SK-N-SH (cell line): ENCODE results near the gene RBM20. TPM values are rescaled to one million over a fixed set of nuclear protein-coding genes. Genes with fewer than 3 reads are reported as not detected.

Experiments used
- CTCF ChIA-PET: fragments of 300-600, 350-600 bp; formaldehyde crosslinking; extraction: SDS; loops from one replicate; lab custom pipeline; 2021; lab: Yijun Ruan, JAX
- POLR2A ChIA-PET: fragments of 350-600 bp; sonication (Branson Sonifier 250); formaldehyde crosslinking; extraction: SDS; loops from one replicate; lab custom pipeline; 2020; ENCODE audit warnings: antibody characterized with exemption, inconsistent platforms; lab: Yijun Ruan, JAX
- DNase-seq: peaks from one replicate; pipeline ENCODE4 v3.0.0; 2012
- H2AFZ ChIP-seq: fragments of 200-600 bp; sonication (generic); 2 replicates; pipeline ENCODE4 v1.8.1; 2016; ENCODE audit warnings: antibody characterized with exemption, mild to moderate bottlenecking, low read depth
- H3F3A ChIP-seq: fragments of 200-600 bp; sonication (generic); replicated peaks from 2 replicates; pipeline ENCODE3; 2016; ENCODE audit warnings: antibody characterized with exemption, mild to moderate bottlenecking; ENCODE audit not compliant: insufficient read depth
- H3K27ac ChIP-seq, 2 experiments: fragments of 200-500 bp in 1 of 2; fragments of 200-600 bp in 1 of 2; sonication (Bioruptor generic) in 1 of 2; sonication (generic), shearing (Covaris generic) in 1 of 2; 2 replicates each; pipeline versions ENCODE4 v1.5.1 to v1.6.1; 2014 to 2016; ENCODE audit warnings: low read depth in 2 of 2, inconsistent platforms in 1 of 2, low read length in 1 of 2, mild to moderate bottlenecking in 1 of 2, mixed read lengths in 1 of 2
- H3K27me3 ChIP-seq: fragments of 200-600 bp; sonication (generic), shearing (Covaris generic); 2 replicates; pipeline ENCODE4 v1.6.1; 2016; ENCODE audit warnings: mixed run types; ENCODE audit not compliant: insufficient read depth
- H3K36me3 ChIP-seq, 2 experiments: fragments of 200-500 bp in 1 of 2; fragments of 200-600 bp in 1 of 2; sonication (Bioruptor generic) in 1 of 2; sonication (generic) in 1 of 2; replicated peaks in 1 of 2; 2 replicates each; pipeline versions ENCODE3 to v1.5.1; 2014 to 2016; ENCODE audit warnings: low read length in 1 of 2, mild to moderate bottlenecking in 1 of 2; ENCODE audit not compliant: insufficient read depth in 2 of 2, control insufficient read depth in 1 of 2
- H3K4me1 ChIP-seq, 2 experiments: fragments of 200-500 bp in 1 of 2; fragments of 200-600 bp in 1 of 2; sonication (Bioruptor generic) in 1 of 2; sonication (generic), shearing (Covaris generic) in 1 of 2; 2 replicates each; pipeline versions ENCODE4 v1.5.1 to v1.6.1; 2014 to 2016; ENCODE audit warnings: low read depth in 1 of 2, low read length in 1 of 2, mixed run types in 1 of 2; ENCODE audit not compliant: insufficient read depth in 2 of 2, control insufficient read depth in 1 of 2
- H3K4me2 ChIP-seq: fragments of 200-600 bp; sonication (generic), shearing (Covaris generic); 2 replicates; pipeline ENCODE4 v1.6.1; 2017; ENCODE audit warnings: mixed run types
- H3K4me3 ChIP-seq, 2 experiments: fragments of 200-500 bp in 1 of 2; fragments of 200-600 bp in 1 of 2; sonication (Bioruptor generic) in 1 of 2; sonication (generic), shearing (Covaris generic) in 1 of 2; 2 replicates each; pipeline versions ENCODE4 v1.5.1 to v1.8.1; 2014 to 2016; ENCODE audit warnings: low read depth in 2 of 2, inconsistent platforms in 1 of 2, low read length in 1 of 2, mild to moderate bottlenecking in 1 of 2, mixed read lengths in 1 of 2, moderate library complexity in 1 of 2
- H3K79me2 ChIP-seq: fragments of 200-600 bp; sonication (generic); 2 replicates; pipeline ENCODE4 v1.8.1; 2017; ENCODE audit warnings: mild to moderate bottlenecking; ENCODE audit not compliant: insufficient read depth
- H3K9ac ChIP-seq: fragments of 200-600 bp; sonication (generic); 2 replicates; pipeline ENCODE4 v1.6.1; 2017; ENCODE audit warnings: mixed run types
- H3K9me2 ChIP-seq: fragments of 200-600 bp; sonication (generic); 2 replicates; pipeline ENCODE4 v1.6.1; 2017; ENCODE audit warnings: mixed run types
- H3K9me3 ChIP-seq: fragments of 200-600 bp; sonication (generic); 2 replicates; pipeline ENCODE4 v1.6.1; 2017; ENCODE audit warnings: mixed run types, mild to moderate bottlenecking, moderate library complexity
- H4K20me1 ChIP-seq: fragments of 200-600 bp; sonication (generic); 2 replicates; pipeline ENCODE4 v1.6.1; 2017; ENCODE audit warnings: mild to moderate bottlenecking, mixed run types; ENCODE audit not compliant: insufficient read depth
- CHD2 ChIP-seq: fragments of 150-350 bp; IDR thresholded peaks from 2 replicates; pipeline ENCODE4 v1.6.1; 2018; ENCODE audit warnings: low read length; ENCODE audit not compliant: partially characterized antibody
- EP300 ChIP-seq, 2 experiments: IDR thresholded peaks; 2 replicates each; pipeline versions ENCODE4 v1.4.0 to v1.6.1; 2012; ENCODE audit warnings: borderline replicate concordance in 1 of 2, low read depth in 1 of 2, low read length in 1 of 2
- FOSL2 ChIP-seq: IDR thresholded peaks from 2 replicates; pipeline ENCODE4 v1.4.0; 2012; ENCODE audit warnings: low read depth, mild to moderate bottlenecking, moderate library complexity, borderline replicate concordance
- FOXJ3 ChIP-seq: sonication (generic); formaldehyde crosslinking; IDR thresholded peaks from 2 replicates; pipeline ENCODE4 v1.5.1; 2020; ENCODE audit warnings: mild to moderate bottlenecking, missing genetic modification reagents
- GATA2 ChIP-seq: sonication (generic); formaldehyde crosslinking; IDR thresholded peaks from 2 replicates; pipeline ENCODE4 v1.5.0; 2020; ENCODE audit warnings: mild to moderate bottlenecking, missing genetic modification reagents
- JUND ChIP-seq: IDR thresholded peaks from 2 replicates; pipeline ENCODE4 v1.4.0; 2012
- MEF2A ChIP-seq: IDR thresholded peaks from 2 replicates; pipeline ENCODE4 v1.4.0; 2012; ENCODE audit warnings: low read depth, borderline replicate concordance
- MXI1 ChIP-seq: IDR thresholded peaks from 2 replicates; pipeline ENCODE4 v1.6.1; 2012; ENCODE audit warnings: mild to moderate bottlenecking, low read depth, low read length, improper control_type of control experiment
- NFIC ChIP-seq: IDR thresholded peaks from 2 replicates; pipeline ENCODE4 v1.4.0; 2012; ENCODE audit warnings: borderline replicate concordance
- RAD21 ChIP-seq: IDR thresholded peaks from 2 replicates; pipeline ENCODE4 v1.6.1; 2012; ENCODE audit warnings: mild to moderate bottlenecking, low read length
- RCOR1 ChIP-seq: fragments of 150-350 bp; IDR thresholded peaks from 2 replicates; pipeline ENCODE4 v1.6.1; 2017; ENCODE audit warnings: antibody characterized with exemption, low read length
- RFX5 ChIP-seq: IDR thresholded peaks from 2 replicates; pipeline ENCODE4 v1.6.1; 2012; ENCODE audit warnings: mild to moderate bottlenecking, improper control_type of control experiment, low read length
- SIN3A ChIP-seq: IDR thresholded peaks from 2 replicates; pipeline ENCODE4 v1.6.1; 2012; ENCODE audit warnings: low read depth, mild to moderate bottlenecking, low read length, moderate library complexity, borderline replicate concordance
- SMC3 ChIP-seq: IDR thresholded peaks from 2 replicates; pipeline ENCODE4 v1.6.1; 2012; ENCODE audit warnings: low read depth, low read length, improper control_type of control experiment
- TAF1 ChIP-seq: IDR thresholded peaks from 2 replicates; pipeline ENCODE4 v1.6.1; 2012; ENCODE audit warnings: low read depth, mild to moderate bottlenecking, low read length, moderate library complexity, borderline replicate concordance
- TCF12 ChIP-seq: IDR thresholded peaks from 2 replicates; pipeline ENCODE4 v1.4.0; 2012
- TEAD4 ChIP-seq: IDR thresholded peaks from 2 replicates; pipeline ENCODE4 v1.4.0; 2012; ENCODE audit warnings: mild to moderate bottlenecking, borderline replicate concordance; ENCODE audit not compliant: insufficient read depth
- WGBS: methylation state at CpG from one replicate; pipeline ENCODE4 v1.1.6; 2017; ENCODE audit warnings: low lambda C conversion rate; 5-methylcytosine and 5-hydroxymethylcytosine counted together
- polyA plus RNA-seq, 3 experiments: library from polyadenylated mRNA; depleted of rRNA; stranded (reverse); fragments of >200 nt; gene quantifications; 2 replicates each; pipeline ENCODE4 v1.2.3, GENCODE V29; 2012
- TF ChIP-seq, protein P1 (sequence below): IDR thresholded peaks from 2 replicates; pipeline ENCODE4 v1.4.0; 2012; ENCODE audit warnings: low read depth, borderline replicate concordance
- TF ChIP-seq, protein P2 (sequence below): IDR thresholded peaks from 2 replicates; pipeline ENCODE4 v1.4.0; 2012; ENCODE audit warnings: low read depth, borderline replicate concordance
- TF ChIP-seq, protein P3 (sequence below): fragments of 200-600 bp; sonication (generic); IDR thresholded peaks from 2 replicates; pipeline ENCODE4 v1.6.1; 2017; ENCODE audit warnings: antibody characterized with exemption, mild to moderate bottlenecking, moderate library complexity
- TF ChIP-seq, protein P4 (sequence below): IDR thresholded peaks from 2 replicates; pipeline ENCODE4; 2012

Gene RBM20
- polyA plus RNA-seq, 1 of the 3 experiments (the other 2 are of a cell fraction) = 0.64 TPM

DNA sequence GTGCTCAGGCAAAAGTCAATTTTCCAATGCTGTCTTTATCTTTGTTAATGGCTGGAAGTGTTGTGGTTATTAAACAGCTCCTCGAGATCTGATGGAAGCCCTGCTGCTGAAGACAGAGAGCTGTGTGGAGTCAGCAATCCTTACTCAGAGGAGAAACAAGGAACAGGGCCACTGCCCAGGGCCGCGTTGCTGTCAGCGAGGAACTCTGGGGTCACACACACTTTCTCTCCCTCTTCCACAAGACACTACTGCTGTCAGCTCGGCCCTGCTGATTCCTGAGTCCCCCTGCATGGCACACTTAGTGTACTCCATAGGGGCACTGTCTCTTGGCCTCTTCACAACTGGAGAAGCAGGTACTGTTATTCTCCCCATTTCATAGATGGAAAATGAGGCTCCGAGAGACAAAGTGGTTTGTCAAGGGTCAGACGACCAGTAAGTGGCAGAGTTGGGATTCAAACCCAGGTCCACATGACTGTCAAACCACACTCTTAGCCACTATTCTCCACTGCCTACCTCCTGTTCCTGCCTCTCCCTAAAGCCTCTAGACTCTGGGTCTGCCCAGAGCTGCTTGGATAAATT, 198.3 kb downstream of the RBM20 start:
- Histone ChIP-seq H3K9ac (no peak overlapping the region), H3K36me3 (no peaks in the 10 kb centered on the region), H3K4me2 (no peak overlapping the region), H3K4me1 (peaks cover 0 to 30% of the 10 kb centered on the region in 2 experiments; a peak in 2 of 4 replicates), H3K27ac (no peak overlapping the region), H3K27me3 (no peaks in the 10 kb centered on the region), H3K9me2 (no peaks in the 10 kb centered on the region), H4K20me1 (no peaks in the 10 kb centered on the region), H2AFZ (no peak overlapping the region), H3K79me2 (no peaks in the 10 kb centered on the region), H3K9me3 (no peaks in the 10 kb centered on the region), H3F3A (no peaks in the 10 kb centered on the region), H3K4me3 (no peak overlapping the region)
- CTCF ChIA-PET = interaction anchor here (1.0 to 2.1 kb wide), 2 partner anchors 96 to 232 kb away, joined by 3 to 5 read pairs; no protein-coding TSS in a partner anchor
- 76% methylated on average over 7 of the region's 7 CpGs for WGBS
- DNase-seq = no peak
- POLR2A ChIA-PET = no interaction called here
- TF ChIP-seq GATA2 (CRISPR knock-in tag) (no peak), TAF1 (no peak), CHD2 (no peak), RCOR1 (no peak), MXI1 (no peak), RAD21 (no peak), TEAD4 (no peak), SIN3A (no peak)
- TF ChIP-seq, protein P1, sequence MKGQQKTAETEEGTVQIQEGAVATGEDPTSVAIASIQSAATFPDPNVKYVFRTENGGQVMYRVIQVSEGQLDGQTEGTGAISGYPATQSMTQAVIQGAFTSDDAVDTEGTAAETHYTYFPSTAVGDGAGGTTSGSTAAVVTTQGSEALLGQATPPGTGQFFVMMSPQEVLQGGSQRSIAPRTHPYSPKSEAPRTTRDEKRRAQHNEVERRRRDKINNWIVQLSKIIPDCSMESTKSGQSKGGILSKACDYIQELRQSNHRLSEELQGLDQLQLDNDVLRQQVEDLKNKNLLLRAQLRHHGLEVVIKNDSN = no peak

DNA sequence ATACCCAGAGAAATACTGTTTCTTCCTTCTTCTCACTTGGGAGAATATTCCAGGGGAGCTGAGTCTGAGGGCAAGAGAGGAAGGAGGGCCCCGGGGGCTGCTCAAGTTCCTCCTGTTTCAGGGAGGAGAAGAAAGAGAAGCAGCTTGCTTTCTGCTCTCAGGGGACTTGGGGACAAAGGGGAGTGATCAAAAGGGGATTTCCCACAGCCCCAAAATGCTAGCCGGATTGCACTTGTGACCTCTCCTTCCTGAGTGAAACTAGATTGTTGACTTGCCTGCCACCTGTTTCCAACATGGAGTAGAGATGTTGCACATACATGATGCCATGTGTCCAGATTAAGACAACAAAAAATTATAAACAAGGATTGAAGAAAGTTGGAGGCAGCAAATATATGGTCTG, 198.9 kb downstream of the RBM20 start:
- no peak for DNase-seq
- no peaks in the 10 kb centered on the region for H3F3A ChIP-seq
- H4K20me1 ChIP-seq = no peaks in the 10 kb centered on the region
- ChIA-PET CTCF (interaction anchor here (2.1 kb wide), 1 partner anchor 233 kb away, joined by 5 read pairs; no protein-coding TSS in a partner anchor), POLR2A (no interaction called here)
- H3K9ac ChIP-seq = no peak overlapping the region
- H3K36me3 ChIP-seq = no peaks in the 10 kb centered on the region
- no peak overlapping the region for H3K4me2 ChIP-seq
- no peak overlapping the region for H3K4me3 ChIP-seq
- H3K9me3 ChIP-seq = no peaks in the 10 kb centered on the region
- H3K27ac ChIP-seq = no peak overlapping the region
- peaks cover 0 to 26% of the 10 kb centered on the region in 2 experiments; a peak in 2 of 4 replicates for H3K4me1 ChIP-seq
- H3K79me2 ChIP-seq = no peaks in the 10 kb centered on the region
- no peak overlapping the region for H2AFZ ChIP-seq
- H3K27me3 ChIP-seq = no peaks in the 10 kb centered on the region
- H3K9me2 ChIP-seq = no peaks in the 10 kb centered on the region
- 55% methylated on average over 1 of the region's 2 CpGs for WGBS
- TF ChIP-seq FOSL2 (no peak), NFIC (no peak), JUND (no peak), TCF12 (no peak), FOXJ3 (CRISPR knock-in tag) (no peak), RFX5 (no peak), SMC3 (no peak), RAD21 (no peak), MEF2A (no peak), SIN3A (no peak), TEAD4 (no peak), EP300 (IDR thresholded peaks at IDR 0.05; ENCODE audit: borderline replicate concordance in 1 of 2, low read depth in 1 of 2, low read length in 1 of 2) (no peak)
- TF ChIP-seq, protein P1 = no peak
- TF ChIP-seq, protein P2, sequence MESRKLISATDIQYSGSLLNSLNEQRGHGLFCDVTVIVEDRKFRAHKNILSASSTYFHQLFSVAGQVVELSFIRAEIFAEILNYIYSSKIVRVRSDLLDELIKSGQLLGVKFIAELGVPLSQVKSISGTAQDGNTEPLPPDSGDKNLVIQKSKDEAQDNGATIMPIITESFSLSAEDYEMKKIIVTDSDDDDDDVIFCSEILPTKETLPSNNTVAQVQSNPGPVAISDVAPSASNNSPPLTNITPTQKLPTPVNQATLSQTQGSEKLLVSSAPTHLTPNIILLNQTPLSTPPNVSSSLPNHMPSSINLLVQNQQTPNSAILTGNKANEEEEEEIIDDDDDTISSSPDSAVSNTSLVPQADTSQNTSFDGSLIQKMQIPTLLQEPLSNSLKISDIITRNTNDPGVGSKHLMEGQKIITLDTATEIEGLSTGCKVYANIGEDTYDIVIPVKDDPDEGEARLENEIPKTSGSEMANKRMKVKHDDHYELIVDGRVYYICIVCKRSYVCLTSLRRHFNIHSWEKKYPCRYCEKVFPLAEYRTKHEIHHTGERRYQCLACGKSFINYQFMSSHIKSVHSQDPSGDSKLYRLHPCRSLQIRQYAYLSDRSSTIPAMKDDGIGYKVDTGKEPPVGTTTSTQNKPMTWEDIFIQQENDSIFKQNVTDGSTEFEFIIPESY = no peak
- TF ChIP-seq, protein P3, sequence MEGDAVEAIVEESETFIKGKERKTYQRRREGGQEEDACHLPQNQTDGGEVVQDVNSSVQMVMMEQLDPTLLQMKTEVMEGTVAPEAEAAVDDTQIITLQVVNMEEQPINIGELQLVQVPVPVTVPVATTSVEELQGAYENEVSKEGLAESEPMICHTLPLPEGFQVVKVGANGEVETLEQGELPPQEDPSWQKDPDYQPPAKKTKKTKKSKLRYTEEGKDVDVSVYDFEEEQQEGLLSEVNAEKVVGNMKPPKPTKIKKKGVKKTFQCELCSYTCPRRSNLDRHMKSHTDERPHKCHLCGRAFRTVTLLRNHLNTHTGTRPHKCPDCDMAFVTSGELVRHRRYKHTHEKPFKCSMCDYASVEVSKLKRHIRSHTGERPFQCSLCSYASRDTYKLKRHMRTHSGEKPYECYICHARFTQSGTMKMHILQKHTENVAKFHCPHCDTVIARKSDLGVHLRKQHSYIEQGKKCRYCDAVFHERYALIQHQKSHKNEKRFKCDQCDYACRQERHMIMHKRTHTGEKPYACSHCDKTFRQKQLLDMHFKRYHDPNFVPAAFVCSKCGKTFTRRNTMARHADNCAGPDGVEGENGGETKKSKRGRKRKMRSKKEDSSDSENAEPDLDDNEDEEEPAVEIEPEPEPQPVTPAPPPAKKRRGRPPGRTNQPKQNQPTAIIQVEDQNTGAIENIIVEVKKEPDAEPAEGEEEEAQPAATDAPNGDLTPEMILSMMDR = no peak
- TF ChIP-seq, protein P4, sequence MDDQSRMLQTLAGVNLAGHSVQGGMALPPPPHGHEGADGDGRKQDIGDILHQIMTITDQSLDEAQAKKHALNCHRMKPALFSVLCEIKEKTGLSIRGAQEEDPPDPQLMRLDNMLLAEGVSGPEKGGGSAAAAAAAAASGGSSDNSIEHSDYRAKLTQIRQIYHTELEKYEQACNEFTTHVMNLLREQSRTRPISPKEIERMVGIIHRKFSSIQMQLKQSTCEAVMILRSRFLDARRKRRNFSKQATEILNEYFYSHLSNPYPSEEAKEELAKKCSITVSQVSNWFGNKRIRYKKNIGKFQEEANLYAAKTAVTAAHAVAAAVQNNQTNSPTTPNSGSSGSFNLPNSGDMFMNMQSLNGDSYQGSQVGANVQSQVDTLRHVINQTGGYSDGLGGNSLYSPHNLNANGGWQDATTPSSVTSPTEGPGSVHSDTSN = no peak
